OCI-M2 (cell line): ENCODE measurements around the gene TMPRSS13.
"Not testable (repeated sequence)": the region's sequence is repeated elsewhere in the genome, so short reads cannot be mapped to it uniquely, and the experiment has no call there.

Source experiments
- DNase-seq: peaks from one replicate; lab custom pipeline; 2025; ENCODE audit not compliant: unreplicated experiment; lab: John Stamatoyannopoulos, UW

TMPRSS13 gene

DNA sequence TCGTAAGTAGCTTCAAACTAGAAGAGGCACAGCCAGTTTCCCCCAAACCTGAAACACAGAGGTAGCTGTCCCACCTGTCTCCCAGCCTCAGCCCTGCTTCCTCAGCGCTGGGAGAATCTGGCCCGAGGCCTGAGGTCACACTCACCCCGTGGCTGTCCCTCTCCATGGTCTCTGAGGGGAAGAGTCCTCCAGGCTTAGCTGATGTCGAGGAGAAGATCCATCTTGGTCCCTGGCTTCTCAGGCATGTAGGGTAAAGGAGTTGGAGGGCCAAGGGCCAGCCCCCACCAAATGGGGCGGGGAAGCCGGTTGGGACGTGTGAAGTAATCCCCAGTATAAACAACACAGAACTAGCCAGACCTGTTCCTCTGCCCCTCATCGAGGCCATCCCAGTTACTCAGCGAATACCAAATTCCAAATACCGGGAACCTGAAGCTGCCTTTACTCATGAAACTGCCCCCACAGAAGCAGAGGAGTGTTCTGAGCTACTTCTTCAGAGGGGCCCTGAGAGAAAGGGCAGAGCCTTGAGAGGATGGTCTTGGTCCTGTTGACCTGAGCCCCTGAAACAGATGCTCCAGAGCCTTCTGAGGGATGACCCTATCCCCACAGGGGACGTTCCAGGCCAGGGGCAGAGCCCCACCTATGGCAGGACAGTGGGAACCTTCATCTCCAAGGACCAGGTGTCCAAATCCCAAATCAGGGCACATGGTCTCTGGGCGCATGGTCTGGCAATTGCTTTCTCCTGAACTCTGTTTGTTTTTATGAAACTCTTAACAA lies at the start of gene TMPRSS13:
TSS of gene TMPRSS13 (minus strand) at position 261 of the 774 bp plus-strand sequence. CDS start at position 166, 95 bp downstream.
- no peak for DNase-seq

DNA sequence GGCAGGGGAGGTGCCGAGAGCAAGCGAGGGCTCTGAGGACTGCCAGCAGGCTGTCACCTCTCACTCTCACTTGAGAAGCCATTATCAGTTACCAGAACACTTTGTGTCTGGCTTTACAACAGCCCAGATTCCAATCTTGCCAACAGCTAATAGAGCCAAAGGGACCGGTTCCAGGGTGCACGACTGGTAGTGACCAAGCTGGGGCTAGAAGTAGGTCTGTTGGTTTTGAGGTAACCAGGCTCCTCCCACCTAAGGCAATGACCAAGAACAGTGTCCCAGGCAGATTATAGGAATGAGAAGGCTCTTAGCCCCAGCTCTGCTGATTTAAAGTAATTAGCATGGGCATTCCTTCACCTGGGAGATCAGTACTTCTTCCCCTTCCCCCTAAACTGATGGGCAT lies 49.8 kb upstream of the TMPRSS13 start:
- DNase-seq = no peak

DNA sequence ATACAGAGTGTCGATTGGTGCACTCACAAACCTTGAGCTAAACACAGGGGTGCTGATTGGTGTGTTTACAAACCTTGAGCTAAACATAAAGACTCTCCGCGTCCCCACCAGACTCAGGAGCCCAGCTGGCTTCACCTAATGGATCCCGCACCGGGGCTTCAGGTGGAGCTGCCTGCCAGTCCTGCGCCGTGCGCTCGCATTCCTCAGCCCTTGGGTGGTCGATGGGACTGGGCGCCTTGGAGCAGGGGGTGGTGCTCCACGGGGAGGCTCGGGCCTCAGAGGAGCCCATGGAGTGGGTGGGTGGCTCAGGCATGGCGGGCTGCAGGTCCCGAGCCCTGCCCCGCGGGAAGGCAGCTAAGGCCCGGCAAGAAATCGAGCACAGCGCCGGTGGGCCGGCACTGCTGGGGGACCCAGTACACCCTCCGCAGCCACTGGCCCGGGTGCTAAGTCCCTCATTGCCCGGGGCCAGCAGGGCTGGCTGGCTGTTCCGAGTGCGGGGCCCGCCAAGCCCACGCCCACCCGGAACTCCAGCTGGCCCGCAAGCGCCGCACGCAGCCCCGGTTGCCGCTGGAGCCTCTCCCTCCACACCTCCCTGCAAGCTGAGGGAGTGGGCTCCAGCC lies 49.2 kb upstream of the TMPRSS13 start:
- not testable (repeated sequence) for DNase-seq

DNA sequence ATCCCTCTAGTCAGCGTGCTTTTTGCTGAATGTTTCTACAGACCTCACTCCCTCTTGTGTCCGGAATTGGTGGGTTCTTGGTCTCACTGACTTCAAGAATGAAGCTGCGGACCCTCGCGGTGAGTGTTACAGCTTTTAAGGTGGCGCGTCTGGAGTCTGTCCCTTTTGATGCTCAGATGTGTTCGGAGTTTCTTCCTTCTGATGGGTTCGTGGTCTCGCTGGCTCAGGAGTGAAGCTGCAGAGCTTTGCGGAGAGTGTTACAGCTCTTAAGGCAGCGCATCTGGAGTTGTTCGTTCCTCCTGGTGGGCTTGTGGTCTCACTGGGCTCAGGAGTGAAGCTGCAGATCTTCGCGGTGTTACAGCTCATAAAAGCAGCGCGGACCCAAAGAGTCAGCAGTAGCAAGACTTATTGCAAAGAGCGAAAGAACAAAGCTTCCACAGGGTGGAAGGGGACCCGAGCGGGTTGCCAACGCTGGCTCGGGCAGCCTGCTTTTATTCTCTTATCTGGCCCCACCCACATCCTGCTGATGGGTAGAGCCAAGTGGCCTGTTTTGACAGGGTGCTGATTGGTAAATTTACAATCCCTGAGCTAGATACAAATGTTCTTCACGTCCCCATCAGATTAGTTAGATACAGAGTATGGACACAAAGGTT lies 48.5 kb upstream of the TMPRSS13 start:
- DNase-seq = not testable (repeated sequence)

DNA sequence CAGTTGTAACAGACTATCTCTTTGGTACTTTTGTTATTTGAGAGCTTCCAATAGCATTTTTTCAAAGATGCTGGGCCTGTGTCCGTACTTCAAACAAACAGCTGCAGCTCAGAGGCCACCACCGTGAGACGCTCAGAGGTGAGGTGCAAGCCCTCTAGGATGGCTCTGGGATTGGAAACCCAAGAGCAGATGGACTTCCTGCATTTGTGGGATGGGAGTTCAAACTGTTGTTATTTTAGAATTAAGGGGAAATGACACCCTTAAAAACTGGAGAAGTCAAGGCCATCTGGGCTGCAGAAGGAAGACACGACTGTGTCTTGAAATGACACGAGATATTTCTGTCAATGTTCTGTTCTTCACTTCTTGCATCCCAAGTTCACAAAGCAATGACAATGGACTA lies 47.8 kb upstream of the TMPRSS13 start:
- DNase-seq = no peak

DNA sequence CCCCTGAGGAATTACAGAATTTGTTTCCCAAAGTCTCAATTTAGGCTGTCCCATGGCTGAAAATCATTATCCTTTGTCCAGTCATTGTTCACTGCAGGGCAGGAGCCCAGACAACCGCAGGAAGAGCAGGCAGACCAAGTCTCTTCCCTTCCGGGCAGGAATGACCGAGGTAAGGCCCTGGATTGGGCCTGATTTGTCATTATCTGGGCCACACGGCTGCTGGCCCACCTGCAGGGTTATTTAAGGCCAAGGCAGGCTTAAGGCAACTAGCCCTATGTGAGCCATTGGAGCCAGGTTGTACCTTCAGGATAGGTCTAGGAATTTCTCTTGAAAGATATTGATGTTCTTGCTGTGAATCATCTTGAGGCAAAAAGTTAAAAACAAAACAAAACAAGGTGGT lies 47.2 kb upstream of the TMPRSS13 start:
- DNase-seq = no peak

DNA sequence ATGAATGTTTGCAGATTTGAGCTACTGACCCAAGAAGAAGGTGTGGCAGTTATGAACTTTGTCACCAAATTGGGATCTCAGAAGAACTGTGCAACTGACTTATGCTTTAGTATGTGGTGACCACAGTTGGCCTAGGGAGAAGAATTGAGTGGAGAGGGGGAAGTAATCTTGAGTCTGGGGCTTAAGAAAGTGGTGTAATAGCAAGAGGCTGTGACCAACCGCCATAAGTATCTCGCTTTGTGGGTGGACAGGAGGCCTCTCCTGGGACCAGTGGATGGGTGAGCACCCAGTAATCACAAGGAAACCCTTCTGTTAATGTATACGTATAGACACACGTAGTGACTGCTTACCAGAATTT lies 44.3 kb upstream of the TMPRSS13 start:
- DNase-seq = no peak

DNA sequence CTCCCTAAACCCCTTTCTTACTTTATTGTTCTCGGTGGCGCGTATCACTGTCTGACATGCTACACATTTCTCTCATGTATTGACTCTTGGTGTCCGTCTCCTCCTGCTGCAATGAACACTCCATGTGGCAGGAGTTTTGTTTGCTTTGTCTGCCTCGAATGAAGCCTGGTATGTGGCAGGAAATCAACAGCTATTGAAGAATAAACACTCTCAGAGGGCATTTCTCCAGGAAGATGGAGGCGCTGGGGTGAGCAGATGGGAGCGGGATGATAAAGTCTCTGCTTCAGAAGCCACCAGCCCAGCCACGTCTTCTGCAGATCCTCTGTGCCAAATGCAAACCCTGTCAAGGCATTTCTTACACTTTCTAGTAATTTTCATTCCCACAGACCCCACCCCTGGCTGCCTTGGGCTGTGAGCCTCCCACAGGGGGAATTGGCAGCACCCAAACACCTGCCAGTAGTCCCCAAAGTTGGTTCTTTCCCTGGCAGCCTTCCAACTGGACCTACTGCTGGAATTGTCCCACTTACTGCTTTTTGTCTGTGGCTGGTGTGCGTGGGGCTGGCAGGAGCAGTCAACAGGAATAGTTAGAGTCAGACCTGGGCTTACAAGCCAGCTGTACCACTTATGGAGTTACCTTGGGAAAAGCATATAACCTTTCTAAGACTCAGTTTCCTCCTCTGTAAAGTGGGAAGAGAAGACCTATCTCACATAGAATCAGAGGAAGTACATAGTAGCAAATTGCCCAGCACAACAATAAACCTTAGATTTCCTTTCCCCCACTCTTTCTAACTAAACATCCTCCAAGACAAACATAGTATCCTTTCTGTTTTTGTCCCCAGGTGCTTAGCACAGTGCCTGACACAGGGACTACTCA lies 43.7 kb upstream of the TMPRSS13 start:
- no peak for DNase-seq

DNA sequence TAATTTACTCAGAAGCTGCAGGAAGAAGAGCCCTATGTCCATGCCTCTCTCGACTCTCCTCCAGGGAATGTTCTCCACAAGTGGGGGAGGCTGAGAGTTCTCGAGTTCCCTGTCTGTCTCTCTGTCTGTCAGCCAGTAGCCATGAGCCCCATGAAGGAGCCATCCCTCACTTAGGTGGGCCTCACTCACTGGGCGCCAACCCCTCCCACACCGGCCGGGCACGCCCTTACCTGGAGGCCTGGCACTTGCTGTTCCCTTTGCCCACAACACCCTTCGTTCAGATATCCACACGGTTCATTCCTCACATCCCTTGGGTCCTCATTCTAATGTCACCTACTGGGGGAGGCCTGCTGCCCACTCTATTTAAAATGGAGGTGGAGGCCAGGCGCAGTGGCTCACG lies 42.8 kb upstream of the TMPRSS13 start:
- no peak for DNase-seq

DNA sequence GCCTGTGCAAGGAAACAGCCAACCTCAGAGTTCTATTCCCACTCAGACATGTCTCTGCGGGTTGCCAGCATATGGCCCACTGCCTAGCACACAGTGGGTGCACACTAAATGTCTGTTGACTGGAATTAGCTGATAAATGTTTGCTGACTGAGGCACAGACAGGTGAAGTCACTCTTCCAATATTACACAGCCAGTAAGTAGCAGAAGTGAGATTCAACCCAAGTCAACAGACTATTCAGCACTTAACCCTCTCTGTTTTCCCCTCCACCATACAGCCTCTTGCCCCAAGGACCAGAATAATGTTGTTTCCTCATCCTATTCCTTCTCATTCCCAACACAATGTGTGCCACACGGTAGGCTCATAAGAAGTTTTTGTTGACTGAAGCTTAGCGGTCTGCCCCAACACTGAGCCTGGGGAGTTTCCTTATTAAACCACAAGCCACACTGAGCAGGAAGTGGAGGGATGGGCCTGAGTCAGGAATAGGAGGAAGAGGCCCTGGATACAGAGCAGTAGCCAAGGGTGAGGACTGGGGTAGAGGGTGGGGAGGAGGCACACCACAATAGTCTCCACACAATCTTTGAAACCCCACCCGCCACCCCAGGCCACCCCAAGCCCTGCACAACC lies 41.3 kb upstream of the TMPRSS13 start:
- no peak for DNase-seq

DNA sequence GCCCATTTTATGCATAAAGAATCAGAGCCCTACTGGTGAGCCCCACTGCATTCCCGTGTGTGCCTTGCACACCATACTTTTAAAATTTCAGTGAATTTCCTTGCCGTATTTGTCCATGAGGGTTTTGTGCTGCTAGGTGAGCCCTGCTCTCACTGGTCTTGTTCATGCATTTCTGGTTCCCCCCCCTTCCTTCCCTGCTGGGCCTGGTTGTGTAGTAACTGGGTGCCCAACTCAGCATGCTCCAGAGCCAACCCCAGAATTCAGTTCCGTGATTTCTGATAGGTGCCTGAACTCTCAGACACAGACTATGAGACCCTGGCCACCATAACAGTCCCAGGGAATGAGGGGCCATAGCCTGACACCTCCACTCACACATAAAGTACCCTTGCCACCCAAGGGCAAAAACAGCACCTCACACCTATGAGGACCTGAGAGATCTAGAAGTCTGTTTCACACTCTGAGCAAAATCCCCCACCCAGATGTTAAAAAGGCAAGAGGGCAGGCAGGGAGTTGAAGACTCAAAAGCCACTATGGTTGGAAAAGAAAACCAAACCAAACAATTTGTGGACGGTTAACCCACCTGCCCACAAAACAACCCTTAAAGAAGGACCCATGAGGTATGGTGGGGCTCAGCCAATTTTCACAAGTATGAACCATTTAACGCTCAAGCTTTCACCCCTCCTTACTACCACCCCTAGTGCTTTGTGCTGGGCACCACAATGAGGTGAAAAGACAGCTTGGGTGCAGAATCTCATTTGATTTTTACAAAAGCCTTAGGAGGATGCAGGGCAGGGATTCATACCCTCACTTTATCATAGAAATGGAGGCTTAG lies 40.2 kb upstream of the TMPRSS13 start:
- no peak for DNase-seq

DNA sequence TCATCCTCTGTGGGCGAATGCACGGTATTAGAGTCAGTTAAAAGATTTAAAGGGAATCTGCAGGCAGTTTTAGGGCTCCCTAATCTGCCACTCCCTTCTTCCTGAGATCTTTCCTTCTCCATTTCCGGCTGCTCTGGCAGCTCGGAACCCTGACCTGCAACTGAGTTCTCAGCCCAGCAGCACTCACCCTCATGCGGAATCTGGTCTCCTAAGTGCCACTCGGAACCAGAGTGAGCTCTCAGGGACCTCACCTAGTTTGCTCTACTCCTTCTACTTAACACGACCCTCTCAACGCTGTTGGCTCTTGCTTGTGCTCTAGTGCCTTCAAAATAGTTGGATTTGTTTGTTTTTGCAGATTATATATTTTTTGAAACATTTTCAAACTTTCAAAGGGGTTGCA lies 37.7 kb upstream of the TMPRSS13 start:
- no peak for DNase-seq

DNA sequence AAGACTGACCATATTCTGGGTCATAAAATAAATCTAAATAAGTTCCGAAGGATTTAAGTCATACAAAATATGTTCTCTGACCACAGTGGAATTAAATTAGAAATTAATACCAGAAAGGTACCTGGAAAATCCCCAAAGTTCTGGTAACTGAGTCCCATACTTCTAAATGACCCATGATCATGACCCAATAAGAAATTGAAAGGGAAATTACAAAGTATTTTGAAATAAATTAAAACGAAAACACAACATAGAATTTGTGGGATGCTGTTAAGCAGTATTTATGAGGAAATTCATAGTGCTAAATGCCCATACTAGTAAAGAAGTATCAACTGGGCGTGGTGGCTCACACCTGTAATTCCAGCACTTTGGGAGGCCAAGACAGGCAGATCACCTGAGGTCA lies 33.6 kb upstream of the TMPRSS13 start:
- no peak for DNase-seq

DNA sequence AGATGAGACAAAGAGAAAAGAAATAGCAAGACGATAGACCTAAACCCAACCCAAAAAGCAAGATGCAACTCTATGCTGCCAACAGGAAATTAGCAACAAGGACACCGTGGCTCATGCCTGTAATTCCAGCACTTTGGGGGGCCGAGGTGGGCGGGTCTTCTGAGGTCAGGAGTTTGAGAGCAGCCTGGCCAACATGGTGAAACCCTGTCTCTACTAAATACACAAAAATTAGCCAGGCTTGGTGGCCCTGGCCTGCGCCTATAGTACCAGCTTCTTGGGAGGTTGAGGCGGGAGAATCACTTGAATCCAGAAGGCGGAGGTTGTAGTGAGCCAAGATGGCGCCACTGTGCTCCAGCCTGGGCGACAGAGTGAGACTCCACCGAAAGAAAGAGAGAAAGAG lies 32.7 kb upstream of the TMPRSS13 start:
- no peak for DNase-seq

DNA sequence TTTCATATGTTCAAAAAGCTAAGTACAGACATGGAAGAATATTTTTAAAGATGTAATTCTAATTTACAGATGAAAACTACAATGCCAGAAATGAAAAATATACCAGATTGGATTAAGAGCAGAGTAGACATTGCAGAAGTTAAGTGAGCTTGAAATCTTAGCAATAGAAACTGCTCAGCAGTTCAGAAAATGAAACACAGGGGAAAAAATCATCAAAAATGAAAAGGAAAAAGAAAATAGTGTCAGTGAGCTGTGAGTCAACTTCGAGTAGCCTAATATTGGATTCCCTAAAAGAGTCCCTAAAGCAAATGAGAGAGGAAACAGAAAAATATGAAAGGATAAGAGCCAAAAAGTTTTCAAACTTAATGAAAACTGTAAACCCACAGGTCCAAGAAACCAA lies 31.2 kb upstream of the TMPRSS13 start:
- DNase-seq = no peak

DNA sequence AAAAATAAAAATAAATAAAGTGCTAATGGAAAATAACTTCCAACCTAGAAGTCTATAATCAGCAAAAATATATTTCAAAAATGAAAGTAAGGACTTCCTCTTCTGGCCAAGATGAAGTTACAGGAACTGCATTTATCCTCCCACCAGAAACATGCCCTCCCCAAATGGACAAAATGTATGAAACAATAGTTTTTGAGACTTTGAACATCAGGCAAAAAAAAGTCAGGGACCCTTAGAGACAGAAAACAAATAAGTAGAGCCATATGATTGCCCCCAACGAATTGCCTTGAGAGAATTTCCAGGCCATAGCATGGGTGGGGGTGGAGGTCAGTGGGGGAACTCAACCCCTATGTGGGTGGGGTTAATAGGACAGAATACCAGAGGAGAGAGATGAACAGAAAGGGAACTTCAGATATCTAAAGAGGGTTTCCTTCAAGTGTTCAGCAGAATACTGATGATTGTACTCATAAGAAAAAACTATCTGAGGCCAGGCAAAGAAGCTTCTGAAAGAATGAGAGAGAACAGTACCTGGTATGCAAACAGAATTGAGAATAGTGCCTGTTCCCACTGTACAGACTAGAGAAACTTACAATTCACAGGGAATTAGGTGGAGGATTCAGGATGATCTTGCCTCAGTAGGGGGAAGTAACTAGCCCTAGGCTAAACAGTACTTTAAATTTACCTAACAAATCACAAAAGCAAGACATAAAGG lies 30.4 kb upstream of the TMPRSS13 start:
- no peak for DNase-seq

DNA sequence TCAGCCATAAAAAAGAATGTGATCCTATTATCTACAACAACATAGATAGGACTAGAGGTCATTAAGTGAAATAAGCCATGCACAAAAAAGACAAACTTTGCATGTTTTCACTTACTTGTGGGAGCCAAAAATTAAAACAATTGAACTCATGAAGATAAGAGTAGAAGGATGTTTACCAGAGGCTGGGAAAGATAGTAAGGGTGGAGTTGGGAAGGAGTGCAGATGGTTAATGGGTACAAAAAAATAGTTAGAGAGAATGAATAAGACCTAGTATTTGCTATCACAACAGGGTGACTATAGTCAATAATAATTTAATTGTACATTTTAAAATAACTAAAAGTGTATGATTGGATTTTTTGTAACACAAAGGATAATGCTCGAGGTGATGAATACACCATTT lies 29.7 kb upstream of the TMPRSS13 start:
- no peak for DNase-seq

DNA sequence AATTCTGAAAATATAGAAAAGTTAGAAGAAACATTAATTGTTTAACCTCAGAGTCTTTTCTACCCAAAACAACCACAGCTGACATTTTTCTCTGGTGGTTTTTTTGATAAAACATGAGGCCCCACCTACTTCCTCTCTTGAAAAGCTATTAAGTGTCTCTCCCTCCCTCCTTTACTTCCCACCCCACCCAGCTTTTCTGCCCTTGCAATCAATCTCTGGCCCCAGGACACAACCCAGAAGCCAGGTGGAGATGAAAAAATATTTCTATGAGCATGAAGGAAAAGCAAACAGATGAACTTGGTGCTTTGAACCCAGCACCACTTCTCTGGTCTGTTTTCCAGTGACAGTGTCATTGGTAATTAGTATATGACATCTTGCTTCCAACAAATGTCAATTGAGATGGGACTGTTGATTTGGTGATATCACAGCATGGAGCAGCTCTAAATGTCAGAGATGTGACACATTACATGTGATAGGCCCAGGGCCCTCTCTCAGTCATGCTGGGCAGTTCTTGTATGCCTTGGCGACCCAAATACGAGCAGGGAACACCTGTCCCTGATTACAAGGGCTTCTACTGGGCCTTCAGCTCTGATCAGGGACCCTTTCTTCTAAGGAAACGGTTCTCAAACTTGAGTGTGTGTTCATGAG lies 23.9 kb upstream of the TMPRSS13 start:
- DNase-seq = no peak
